Smooth muscle cell (in vitro differentiated cells): ENCODE results near the gene DENND2A. TPM values are rescaled to one million over a fixed set of nuclear protein-coding genes. Genes with fewer than 3 reads are reported as not detected.
"Not testable (repeated sequence)": the region's sequence is repeated elsewhere in the genome, so short reads cannot be mapped to it uniquely, and the experiment has no call there.

Experiments used
- DNase-seq: peaks from one replicate; lab custom pipeline; 2025; ENCODE audit not compliant: unreplicated experiment; lab: John Stamatoyannopoulos, UW
- H2AFZ ChIP-seq: fragments of 200-600 bp; sonication (generic); 2 replicates; pipeline ENCODE4 v1.6.0; 2016; ENCODE audit warnings: antibody characterized with exemption, low read depth, mild to moderate bottlenecking
- H3F3A ChIP-seq: fragments of 200-600 bp; sonication (generic); 2 replicates; pipeline ENCODE4 v1.6.0; 2017; ENCODE audit warnings: antibody characterized with exemption, low read depth
- H3K27ac ChIP-seq: fragments of 200-600 bp; sonication (generic); 2 replicates; pipeline ENCODE4 v1.5.1; 2016; ENCODE audit warnings: low read depth, mild to moderate bottlenecking
- H3K27me3 ChIP-seq: fragments of 200-600 bp; sonication (generic); 2 replicates; pipeline ENCODE4 v1.6.1; 2016; ENCODE audit warnings: low read depth, mild to moderate bottlenecking
- H3K36me3 ChIP-seq: fragments of 200-600 bp; sonication (generic); 2 replicates; pipeline ENCODE4 v1.5.1; 2016; ENCODE audit warnings: low read depth
- H3K4me1 ChIP-seq: fragments of 200-600 bp; sonication (generic); 2 replicates; pipeline ENCODE4 v1.5.1; 2016; ENCODE audit warnings: low read depth
- H3K4me2 ChIP-seq: fragments of 200-600 bp; sonication (generic); 2 replicates; pipeline ENCODE4 v1.6.0; 2016; ENCODE audit warnings: mild to moderate bottlenecking
- H3K4me3 ChIP-seq: fragments of 200-600 bp; sonication (generic); 2 replicates; pipeline ENCODE4 v1.5.1; 2016; ENCODE audit warnings: mild to moderate bottlenecking
- H3K79me2 ChIP-seq: fragments of 200-600 bp; sonication (generic); 2 replicates; pipeline ENCODE4 v1.6.0; 2016; ENCODE audit warnings: low read depth, mild to moderate bottlenecking
- H3K9ac ChIP-seq: fragments of 200-600 bp; sonication (generic); 2 replicates; pipeline ENCODE4 v1.6.0; 2016; ENCODE audit warnings: low read depth
- H3K9me3 ChIP-seq: fragments of 200-600 bp; sonication (generic); replicated peaks from 2 replicates; pipeline ENCODE4 v1.5.1; 2016; ENCODE audit warnings: low read depth
- H4K20me1 ChIP-seq: fragments of 200-600 bp; sonication (generic); 2 replicates; pipeline ENCODE4 v1.6.0; 2016; ENCODE audit warnings: low read depth
- CTCF ChIP-seq: fragments of 200-600 bp; sonication (generic); IDR thresholded peaks from 2 replicates; pipeline ENCODE4 v1.5.1; 2017; ENCODE audit warnings: borderline replicate concordance, mild to moderate bottlenecking, antibody characterized with exemption; ENCODE audit not compliant: insufficient read depth, poor library complexity, severe bottlenecking
- WGBS: methylation state at CpG from one replicate; pipeline ENCODE4 v1.1.7; 2016; ENCODE audit warnings: low lambda C conversion rate; 5-methylcytosine and 5-hydroxymethylcytosine counted together
- polyA plus RNA-seq: library from polyadenylated mRNA; unstranded; fragments of >200 nt; fragmentation: Nextera tagmentation; extraction: Ambion mirVana; gene quantifications from 2 replicates; pipeline ENCODE4 v1.2.1, GENCODE V29; 2016
- total RNA-seq: library from RNA; depleted of rRNA; stranded (reverse); fragments of >200 nt; gene quantifications from 2 replicates; pipeline ENCODE4 v1.2.3, GENCODE V29; 2014

Gene DENND2A
- total and polyA plus RNA-seq, 2 experiments from 2014 or later: 1.8 to 4.6 TPM

- no peak overlapping the region for H3K9ac ChIP-seq
- no peak overlapping the region for H3K4me3 ChIP-seq
- no peak overlapping the region for H3K27ac ChIP-seq
- H4K20me1 ChIP-seq: no peaks in the 10 kb centered on the region
- H3K36me3 ChIP-seq: no peaks in the 10 kb centered on the region
- H3K4me2 ChIP-seq: no peak overlapping the region
- no peaks in the 10 kb centered on the region for H3K79me2 ChIP-seq
- H3K4me1 ChIP-seq: peaks cover 6% of the 10 kb centered on the region
- WGBS: 33% methylated on average over 8 of the region's 8 CpGs
- H2AFZ ChIP-seq: no peak overlapping the region
- TF ChIP-seq CTCF: peak; percentile 39
- H3K27me3 ChIP-seq: no peaks in the 10 kb centered on the region
- no peak for DNase-seq
- H3F3A ChIP-seq: peaks cover 2% of the 10 kb centered on the region
- no peaks in the 10 kb centered on the region for H3K9me3 ChIP-seq
These were observed 6.5 kb upstream of the DENND2A start for GRCh38 chr7:140646931-140647647.

DNA sequence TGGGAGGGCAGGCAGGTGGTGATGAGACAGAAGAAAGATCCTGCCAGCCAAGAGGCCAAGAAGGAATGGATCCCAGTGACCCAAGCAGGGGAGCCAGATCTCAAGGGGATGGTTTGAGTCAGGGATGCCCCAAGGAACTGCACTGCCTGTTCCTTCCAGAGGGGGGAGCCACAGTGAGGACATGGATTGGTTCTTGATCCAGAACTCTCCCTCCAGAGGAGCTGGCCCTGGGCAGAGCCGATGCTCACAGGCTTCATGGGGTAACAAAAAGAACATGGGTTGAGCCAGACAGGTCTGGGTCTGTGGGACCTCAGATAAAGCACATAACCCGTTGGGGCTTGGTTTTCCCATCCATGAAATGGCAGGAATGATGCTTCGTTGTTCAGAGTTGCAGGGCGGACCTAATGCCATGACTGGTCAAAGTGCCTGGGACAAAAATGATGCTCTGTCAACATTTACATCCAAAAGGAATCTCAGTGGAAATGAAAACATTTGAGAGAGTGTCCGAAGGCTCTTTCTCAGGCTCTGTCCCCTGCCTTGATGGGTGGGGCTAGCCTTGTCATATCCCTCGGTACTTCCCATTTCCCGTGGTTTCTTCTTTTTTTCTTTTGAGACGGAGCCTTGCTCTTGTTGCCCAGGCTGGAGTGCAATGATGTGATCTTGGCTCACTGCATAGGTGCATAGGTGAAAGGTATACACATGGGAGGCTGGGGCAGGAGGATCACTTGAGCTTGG, 4.7 kb upstream of the DENND2A start:
- no peak overlapping the region for H3K4me3 ChIP-seq
- no peak for DNase-seq
- H3K27me3 ChIP-seq: no peaks in the 10 kb centered on the region
- H3K4me2 ChIP-seq: no peak overlapping the region
- no peaks in the 10 kb centered on the region for H3K79me2 ChIP-seq
- WGBS: 91% methylated on average over 8 of the region's 8 CpGs
- no peaks in the 10 kb centered on the region for H3K36me3 ChIP-seq
- peaks cover 14% of the 10 kb centered on the region for H3K4me1 ChIP-seq
- no peak overlapping the region for H3K9ac ChIP-seq
- H2AFZ ChIP-seq: no peak overlapping the region
- no peaks in the 10 kb centered on the region for H4K20me1 ChIP-seq
- H3F3A ChIP-seq: peaks cover 13% of the 10 kb centered on the region
- no peaks in the 10 kb centered on the region for H3K9me3 ChIP-seq
- H3K27ac ChIP-seq: no peak overlapping the region
- peak; percentile 30 for TF ChIP-seq CTCF

GRCh38 chr7:140644761-140645160, 4.1 kb upstream of the DENND2A start:
- not testable (repeated sequence) for H2AFZ ChIP-seq, H3K4me2 ChIP-seq, H3K9me3 ChIP-seq, H3K36me3 ChIP-seq, DNase-seq, H3K4me3 ChIP-seq, H3K9ac ChIP-seq, H4K20me1 ChIP-seq, H3K27me3 ChIP-seq, H3K27ac ChIP-seq, H3K79me2 ChIP-seq
- WGBS: 72% methylated on average over 13 of the region's 13 CpGs
- Histone ChIP-seq H3K4me1 (peaks cover 14% of the 10 kb centered on the region), H3F3A (peaks cover 13% of the 10 kb centered on the region)

DNA sequence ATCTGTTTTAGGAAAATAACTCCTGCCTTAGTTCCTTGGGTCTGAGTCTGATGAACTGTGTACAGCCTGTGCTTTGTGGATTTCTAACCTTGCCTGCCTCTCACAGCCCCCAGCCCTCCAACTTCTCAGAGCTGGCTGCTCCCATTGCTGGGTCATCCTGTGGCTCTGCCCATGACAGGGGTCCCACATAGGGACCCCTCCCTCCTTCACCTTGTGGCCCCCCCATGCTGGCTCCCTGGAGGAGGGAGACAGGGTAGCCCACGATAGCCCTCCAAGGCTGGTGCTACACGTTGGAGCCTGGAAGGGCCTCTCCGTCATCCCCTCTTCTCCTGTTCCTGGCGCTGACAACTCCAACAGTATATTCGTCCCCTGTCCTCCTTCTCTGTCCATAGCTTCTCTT, 2.8 kb upstream of the DENND2A start:
- no peak overlapping the region for H3K4me3 ChIP-seq
- H3K36me3 ChIP-seq: no peaks in the 10 kb centered on the region
- H3K9ac ChIP-seq: no peak overlapping the region
- no peak overlapping the region for H3K27ac ChIP-seq
- H4K20me1 ChIP-seq: peaks cover 7% of the 10 kb centered on the region
- WGBS: 95% methylated on average over 5 of the region's 5 CpGs
- no peaks in the 10 kb centered on the region for H3K27me3 ChIP-seq
- TF ChIP-seq CTCF: no peak
- no peak overlapping the region for H3K4me2 ChIP-seq
- H2AFZ ChIP-seq: no peak overlapping the region
- no peaks in the 10 kb centered on the region for H3K79me2 ChIP-seq
- no peaks in the 10 kb centered on the region for H3K9me3 ChIP-seq
- H3F3A ChIP-seq: peaks cover 19% of the 10 kb centered on the region
- no peak for DNase-seq
- peaks cover 19% of the 10 kb centered on the region for H3K4me1 ChIP-seq
